GM23338 (cell line): ENCODE results near the gene LMO1. TPM values are rescaled to one million over a fixed set of nuclear protein-coding genes. Genes with fewer than 3 reads are reported as not detected.

ENCODE experiments used
- ATAC-seq: fragments of 200-7000 bp; cut with Tn5 transposase; 3 replicates; pipeline ENCODE4 v1.9.1; 2020
- DNase-seq: peaks from one replicate; pipeline ENCODE4 v3.0.0-alpha.2; 2015; ENCODE audit warnings: low spot score
- H2AFZ ChIP-seq: fragments of 200-600 bp; sonication (generic); 2 replicates; pipeline ENCODE4 v1.8.0; 2016; ENCODE audit warnings: antibody characterized with exemption, mild to moderate bottlenecking, moderate library complexity
- H3F3A ChIP-seq: fragments of 200-600 bp; sonication (generic); replicated peaks from 2 replicates; pipeline ENCODE4 v1.8.0; 2017; ENCODE audit warnings: antibody characterized with exemption, mixed run types, low read depth
- H3K27ac ChIP-seq: fragments of 200-600 bp; sonication (generic); 2 replicates; pipeline ENCODE4 v1.6.1; 2016; ENCODE audit warnings: low read depth
- H3K27me3 ChIP-seq: fragments of 200-600 bp; sonication (generic); 2 replicates; pipeline ENCODE4 v1.8.0; 2016; ENCODE audit warnings: mild to moderate bottlenecking, mixed run types, moderate library complexity; ENCODE audit not compliant: insufficient read depth
- H3K36me3 ChIP-seq: fragments of 200-600 bp; sonication (generic); 2 replicates; pipeline ENCODE4 v1.8.0; 2016; ENCODE audit warnings: mild to moderate bottlenecking; ENCODE audit not compliant: insufficient read depth
- H3K4me1 ChIP-seq: fragments of 200-600 bp; sonication (generic); 2 replicates; pipeline ENCODE4 v1.8.0; 2016; ENCODE audit warnings: mild to moderate bottlenecking, moderate library complexity; ENCODE audit not compliant: insufficient read depth
- H3K4me2 ChIP-seq: fragments of 200-600 bp; sonication (generic); 2 replicates; pipeline ENCODE4 v1.7.1; 2017; ENCODE audit warnings: mixed run types
- H3K4me3 ChIP-seq: fragments of 200-600 bp; sonication (generic); 2 replicates; pipeline ENCODE4 v1.6.1; 2016; ENCODE audit warnings: mixed run types
- H3K79me2 ChIP-seq: fragments of 200-600 bp; sonication (generic); replicated peaks from 2 replicates; pipeline ENCODE4 v1.8.0; 2017; ENCODE audit warnings: mild to moderate bottlenecking; ENCODE audit not compliant: insufficient read depth
- H3K9me2 ChIP-seq: fragments of 200-600 bp; sonication (generic); 2 replicates; pipeline ENCODE4 v1.8.0; 2017; ENCODE audit not compliant: insufficient read depth
- H4K20me1 ChIP-seq: fragments of 200-600 bp; sonication (generic); replicated peaks from 2 replicates; pipeline ENCODE4 v1.8.0; 2017; ENCODE audit warnings: mild to moderate bottlenecking; ENCODE audit not compliant: insufficient read depth
- H3K27ac Mint-ChIP-seq: 2 replicates; pipeline ENCODE4 v1.8.0; 2020; ENCODE audit warnings: inconsistent platforms, mild to moderate bottlenecking, moderate library complexity, mixed read lengths
- H3K27me3 Mint-ChIP-seq: 3 replicates; pipeline ENCODE4 v1.8.0; 2022; ENCODE audit warnings: low read depth, mild to moderate bottlenecking, moderate library complexity, mixed read lengths, inconsistent platforms; ENCODE audit not compliant: insufficient read depth, poor library complexity
- H3K36me3 Mint-ChIP-seq: 3 replicates; pipeline ENCODE4 v1.8.0; 2021; ENCODE audit warnings: low read depth, mild to moderate bottlenecking, inconsistent platforms, moderate library complexity, mixed read lengths
- H3K4me1 Mint-ChIP-seq: 3 replicates; pipeline ENCODE4 v1.8.0; 2020; ENCODE audit warnings: mild to moderate bottlenecking, inconsistent platforms, mixed read lengths
- H3K4me3 Mint-ChIP-seq: 3 replicates; pipeline ENCODE4 v1.8.0; 2021; ENCODE audit warnings: moderate library complexity, mild to moderate bottlenecking, inconsistent platforms, mixed read lengths
- H3K9me3 Mint-ChIP-seq: 3 replicates; pipeline ENCODE4 v1.8.0; 2020; ENCODE audit warnings: moderate library complexity, mild to moderate bottlenecking, inconsistent platforms, mixed read lengths
- CREB1 ChIP-seq: fragments of 250-450 bp; sonication (Bioruptor Pico); IDR thresholded peaks from 2 replicates; pipeline ENCODE4 v1.5.0; 2020; ENCODE audit warnings: low read depth, mild to moderate bottlenecking, moderate library complexity
- EZH2phosphoT487 ChIP-seq: fragments of 200-600 bp; sonication (generic); IDR thresholded peaks from one replicate; pipeline ENCODE4 v1.8.1; 2018; ENCODE audit warnings: antibody characterized with exemption; ENCODE audit not compliant: unreplicated experiment
- POLR2AphosphoS5 ChIP-seq: IDR thresholded peaks from 2 replicates; pipeline ENCODE4 v1.6.1; 2016; ENCODE audit warnings: antibody characterized with exemption, low read depth
- STAT1 ChIP-seq: IDR thresholded peaks from one replicate; pipeline ENCODE4 v1.6.1; 2016; ENCODE audit warnings: antibody characterized with exemption; ENCODE audit not compliant: unreplicated experiment
- ZNF114 ChIP-seq: fragments of 250-450 bp; sonication (Bioruptor Pico); IDR thresholded peaks from 2 replicates; pipeline ENCODE4 v1.5.0; 2020; ENCODE audit warnings: mild to moderate bottlenecking, moderate library complexity
- ZNF331 ChIP-seq: fragments of 250-450 bp; sonication (Bioruptor Pico); IDR thresholded peaks from 2 replicates; pipeline ENCODE4 v1.5.0; 2020; ENCODE audit warnings: low read depth, mild to moderate bottlenecking, moderate library complexity
- polyA plus RNA-seq: library from polyadenylated mRNA; unstranded; fragments of >200 nt; fragmentation: Nextera tagmentation; extraction: Ambion mirVana; gene quantifications from 2 replicates; pipeline ENCODE4 v1.2.1, GENCODE V29; 2016
- total RNA-seq: library from RNA; depleted of rRNA; stranded (reverse); fragments of >200 nt; shearing (Covaris generic); gene quantifications from 2 replicates; pipeline ENCODE4 v1.2.3, GENCODE V29; 2014
- TF ChIP-seq, protein P1 (sequence below): IDR thresholded peaks from one replicate; pipeline ENCODE4 v1.6.1; 2018; ENCODE audit warnings: antibody characterized with exemption; ENCODE audit not compliant: unreplicated experiment
- TF ChIP-seq, protein P2 (sequence below): IDR thresholded peaks from 2 replicates; pipeline ENCODE4 v1.6.1; 2016; ENCODE audit warnings: antibody characterized with exemption
- TF ChIP-seq, protein P3 (sequence below), 2 experiments: fragments of 200-600 bp in 1 of 2; sonication (generic) in 1 of 2; conservative IDR thresholded peaks; 2 replicates each; pipeline versions ENCODE4 v1.5.1 to v1.6.1; 2016 to 2017; ENCODE audit warnings: antibody characterized with exemption in 2 of 2, low read depth in 2 of 2, mild to moderate bottlenecking in 2 of 2, moderate library complexity in 1 of 2

The LMO1 gene
- total and polyA plus RNA-seq, 2 experiments from 2014 or later, result 0.40 TPM; not detected in 1

DNA sequence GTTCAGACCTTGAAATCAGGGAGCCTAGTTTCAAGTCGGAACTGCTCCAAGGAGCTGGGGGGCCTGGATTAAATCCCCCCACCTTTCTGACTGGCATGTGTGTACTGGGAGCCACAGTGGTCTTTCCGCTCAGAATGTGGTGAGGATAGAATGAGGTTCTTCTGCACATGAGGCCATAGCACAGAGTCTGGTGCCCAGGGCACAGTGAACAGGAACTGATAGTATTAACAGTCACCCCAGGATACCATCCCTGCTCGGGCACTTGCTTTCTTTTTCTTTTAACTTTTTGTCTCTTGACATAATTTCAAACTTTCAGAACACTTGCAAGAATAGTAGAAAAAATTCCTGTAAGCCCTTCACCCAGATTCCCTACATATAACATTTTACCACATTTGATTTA, 28.8 kb downstream of the LMO1 start:
- Histone ChIP-seq H3K27ac (no peak overlapping the region), H3K9me2 (no peaks in the 10 kb centered on the region), H3K4me2 (no peak overlapping the region), H3K4me1 (no peaks in the 10 kb centered on the region), H3K79me2 (no peaks in the 10 kb centered on the region), H3K36me3 (no peaks in the 10 kb centered on the region), H4K20me1 (no peaks in the 10 kb centered on the region), H3F3A (no peaks in the 10 kb centered on the region), H3K27me3 (no peaks in the 10 kb centered on the region), H2AFZ (no peak overlapping the region), H3K4me3 (no peak overlapping the region)
- H3K27ac Mint-ChIP-seq, result no peak overlapping the region
- H3K4me1 Mint-ChIP-seq, result peaks cover 13% of the 10 kb centered on the region
- peaks cover 9% of the 10 kb centered on the region for H3K27me3 Mint-ChIP-seq
- DNase-seq, result no peak
- no peaks in the 10 kb centered on the region for H3K36me3 Mint-ChIP-seq
- no peaks in the 10 kb centered on the region for H3K9me3 Mint-ChIP-seq
- H3K4me3 Mint-ChIP-seq, result no peak overlapping the region; the same call in 2 of the 3 replicates
- no peak for TF ChIP-seq CREB1 (CRISPR knock-in tag)
- no peak for TF ChIP-seq STAT1
- TF ChIP-seq ZNF331, result no peak
- TF ChIP-seq, protein P1, sequence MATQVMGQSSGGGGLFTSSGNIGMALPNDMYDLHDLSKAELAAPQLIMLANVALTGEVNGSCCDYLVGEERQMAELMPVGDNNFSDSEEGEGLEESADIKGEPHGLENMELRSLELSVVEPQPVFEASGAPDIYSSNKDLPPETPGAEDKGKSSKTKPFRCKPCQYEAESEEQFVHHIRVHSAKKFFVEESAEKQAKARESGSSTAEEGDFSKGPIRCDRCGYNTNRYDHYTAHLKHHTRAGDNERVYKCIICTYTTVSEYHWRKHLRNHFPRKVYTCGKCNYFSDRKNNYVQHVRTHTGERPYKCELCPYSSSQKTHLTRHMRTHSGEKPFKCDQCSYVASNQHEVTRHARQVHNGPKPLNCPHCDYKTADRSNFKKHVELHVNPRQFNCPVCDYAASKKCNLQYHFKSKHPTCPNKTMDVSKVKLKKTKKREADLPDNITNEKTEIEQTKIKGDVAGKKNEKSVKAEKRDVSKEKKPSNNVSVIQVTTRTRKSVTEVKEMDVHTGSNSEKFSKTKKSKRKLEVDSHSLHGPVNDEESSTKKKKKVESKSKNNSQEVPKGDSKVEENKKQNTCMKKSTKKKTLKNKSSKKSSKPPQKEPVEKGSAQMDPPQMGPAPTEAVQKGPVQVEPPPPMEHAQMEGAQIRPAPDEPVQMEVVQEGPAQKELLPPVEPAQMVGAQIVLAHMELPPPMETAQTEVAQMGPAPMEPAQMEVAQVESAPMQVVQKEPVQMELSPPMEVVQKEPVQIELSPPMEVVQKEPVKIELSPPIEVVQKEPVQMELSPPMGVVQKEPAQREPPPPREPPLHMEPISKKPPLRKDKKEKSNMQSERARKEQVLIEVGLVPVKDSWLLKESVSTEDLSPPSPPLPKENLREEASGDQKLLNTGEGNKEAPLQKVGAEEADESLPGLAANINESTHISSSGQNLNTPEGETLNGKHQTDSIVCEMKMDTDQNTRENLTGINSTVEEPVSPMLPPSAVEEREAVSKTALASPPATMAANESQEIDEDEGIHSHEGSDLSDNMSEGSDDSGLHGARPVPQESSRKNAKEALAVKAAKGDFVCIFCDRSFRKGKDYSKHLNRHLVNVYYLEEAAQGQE, result no peak
- ATAC-seq, result no peak

- Histone ChIP-seq H3K79me2 (no peaks in the 10 kb centered on the region), H3K9me2 (no peaks in the 10 kb centered on the region), H3K4me1 (no peaks in the 10 kb centered on the region), H3K4me3 (no peak overlapping the region), H3K36me3 (no peaks in the 10 kb centered on the region), H4K20me1 (no peaks in the 10 kb centered on the region), H3K27me3 (no peaks in the 10 kb centered on the region), H3F3A (no peaks in the 10 kb centered on the region), H3K4me2 (no peak overlapping the region), H2AFZ (no peak overlapping the region), H3K27ac (no peak overlapping the region)
- Mint-ChIP-seq H3K4me1 (peaks cover 11% of the 10 kb centered on the region), H3K4me3 (no peak overlapping the region), H3K9me3 (no peaks in the 10 kb centered on the region), H3K27me3 (peaks cover 7% of the 10 kb centered on the region), H3K27ac (no peak overlapping the region), H3K36me3 (no peaks in the 10 kb centered on the region)
- DNase-seq (peak; percentile 53), ATAC-seq (peak; percentile 64)
- TF ChIP-seq ZNF114 (CRISPR knock-in tag), result no peak
- TF ChIP-seq, protein P2, sequence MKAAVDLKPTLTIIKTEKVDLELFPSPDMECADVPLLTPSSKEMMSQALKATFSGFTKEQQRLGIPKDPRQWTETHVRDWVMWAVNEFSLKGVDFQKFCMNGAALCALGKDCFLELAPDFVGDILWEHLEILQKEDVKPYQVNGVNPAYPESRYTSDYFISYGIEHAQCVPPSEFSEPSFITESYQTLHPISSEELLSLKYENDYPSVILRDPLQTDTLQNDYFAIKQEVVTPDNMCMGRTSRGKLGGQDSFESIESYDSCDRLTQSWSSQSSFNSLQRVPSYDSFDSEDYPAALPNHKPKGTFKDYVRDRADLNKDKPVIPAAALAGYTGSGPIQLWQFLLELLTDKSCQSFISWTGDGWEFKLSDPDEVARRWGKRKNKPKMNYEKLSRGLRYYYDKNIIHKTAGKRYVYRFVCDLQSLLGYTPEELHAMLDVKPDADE, result no peak
- TF ChIP-seq POLR2AphosphoS5, result no peak
- TF ChIP-seq, protein P3, sequence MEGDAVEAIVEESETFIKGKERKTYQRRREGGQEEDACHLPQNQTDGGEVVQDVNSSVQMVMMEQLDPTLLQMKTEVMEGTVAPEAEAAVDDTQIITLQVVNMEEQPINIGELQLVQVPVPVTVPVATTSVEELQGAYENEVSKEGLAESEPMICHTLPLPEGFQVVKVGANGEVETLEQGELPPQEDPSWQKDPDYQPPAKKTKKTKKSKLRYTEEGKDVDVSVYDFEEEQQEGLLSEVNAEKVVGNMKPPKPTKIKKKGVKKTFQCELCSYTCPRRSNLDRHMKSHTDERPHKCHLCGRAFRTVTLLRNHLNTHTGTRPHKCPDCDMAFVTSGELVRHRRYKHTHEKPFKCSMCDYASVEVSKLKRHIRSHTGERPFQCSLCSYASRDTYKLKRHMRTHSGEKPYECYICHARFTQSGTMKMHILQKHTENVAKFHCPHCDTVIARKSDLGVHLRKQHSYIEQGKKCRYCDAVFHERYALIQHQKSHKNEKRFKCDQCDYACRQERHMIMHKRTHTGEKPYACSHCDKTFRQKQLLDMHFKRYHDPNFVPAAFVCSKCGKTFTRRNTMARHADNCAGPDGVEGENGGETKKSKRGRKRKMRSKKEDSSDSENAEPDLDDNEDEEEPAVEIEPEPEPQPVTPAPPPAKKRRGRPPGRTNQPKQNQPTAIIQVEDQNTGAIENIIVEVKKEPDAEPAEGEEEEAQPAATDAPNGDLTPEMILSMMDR (conservative IDR thresholded peaks at IDR 0.05; ENCODE audit: low read depth in 2 of 2), result peak in 1 of 2 experiments; percentile 33; a peak in 3 of 4 replicates
- TF ChIP-seq EZH2phosphoT487, result no peak
Observed at GRCh38 chr11:8234425-8234821, 29.3 kb downstream of the LMO1 start.
